Measurements from ENCODE around the gene CSTPP1.
"Not testable (repeated sequence)": the region's sequence is repeated elsewhere in the genome, so short reads cannot be mapped to it uniquely, and the experiment has no call there.

Gene CSTPP1

GRCh38 chr11:47185305-47186075 lies 248.9 kb downstream of the CSTPP1 start:
- no peak for DNase-seq

- DNase-seq, result no peak
Measured at GRCh38 chr11:47186076-47186699, 249.6 kb downstream of the CSTPP1 start, which contains the start of gene PACSIN3. PACSIN3 (minus strand) TSS chr11:47186434; CDS start chr11:47182727, 3,707 bp downstream.

GRCh38 chr11:47186700-47187695 lies 250.4 kb downstream of the CSTPP1 start:
- peak; percentile 14 for DNase-seq

DNA sequence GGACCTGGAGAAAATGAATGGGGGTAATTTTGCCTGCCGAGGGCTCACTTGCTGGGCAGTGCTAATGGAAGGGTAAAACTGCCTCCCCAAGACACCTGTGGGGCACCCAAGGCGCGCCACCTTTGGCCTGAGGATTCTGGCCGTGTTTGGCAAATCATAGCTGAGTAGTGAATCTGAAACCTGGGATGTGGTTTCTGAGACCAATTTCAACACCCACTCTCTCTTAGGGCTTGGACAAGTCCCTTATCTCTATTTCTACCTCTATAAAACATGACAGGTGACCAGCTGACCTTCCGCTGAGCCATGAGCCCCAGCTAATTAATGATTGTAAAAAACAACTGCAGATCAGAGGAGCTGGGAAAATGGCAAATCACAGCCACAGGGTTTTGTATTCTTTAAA lies 251.2 kb downstream of the CSTPP1 start:
- DNase-seq, result no peak

GRCh38 chr11:47188259-47188658 lies 251.7 kb downstream of the CSTPP1 start:
- no peak for DNase-seq

GRCh38 chr11:47189100-47189834 lies 252.7 kb downstream of the CSTPP1 start:
- peak; percentile 93 for DNase-seq

DNA sequence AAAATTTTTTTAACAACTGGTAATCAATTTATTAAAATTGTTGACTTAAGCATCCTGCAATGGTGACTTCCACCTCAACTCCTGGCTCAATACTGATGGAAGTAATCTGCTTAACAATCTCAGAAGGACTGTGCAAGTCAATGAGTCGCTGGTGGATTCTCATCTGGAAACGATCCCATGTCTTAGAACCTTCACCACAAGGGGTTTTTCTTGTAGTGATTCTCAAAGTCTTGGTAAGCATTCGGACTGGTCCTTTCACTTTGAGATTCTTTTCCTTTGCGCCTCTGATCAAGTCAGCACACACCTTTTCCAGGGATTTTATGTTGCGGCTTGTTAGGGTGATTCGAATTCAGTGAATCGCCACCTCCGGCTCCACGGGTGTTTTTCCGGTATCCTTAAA lies 254.6 kb downstream of the CSTPP1 start:
- DNase-seq, result not testable (repeated sequence)

- DNase-seq, result no peak
Measured at GRCh38 chr11:47192111-47192510, 255.6 kb downstream of the CSTPP1 start.

GRCh38 chr11:47198161-47198560 lies 261.6 kb downstream of the CSTPP1 start:
- not testable (repeated sequence) for DNase-seq

DNA sequence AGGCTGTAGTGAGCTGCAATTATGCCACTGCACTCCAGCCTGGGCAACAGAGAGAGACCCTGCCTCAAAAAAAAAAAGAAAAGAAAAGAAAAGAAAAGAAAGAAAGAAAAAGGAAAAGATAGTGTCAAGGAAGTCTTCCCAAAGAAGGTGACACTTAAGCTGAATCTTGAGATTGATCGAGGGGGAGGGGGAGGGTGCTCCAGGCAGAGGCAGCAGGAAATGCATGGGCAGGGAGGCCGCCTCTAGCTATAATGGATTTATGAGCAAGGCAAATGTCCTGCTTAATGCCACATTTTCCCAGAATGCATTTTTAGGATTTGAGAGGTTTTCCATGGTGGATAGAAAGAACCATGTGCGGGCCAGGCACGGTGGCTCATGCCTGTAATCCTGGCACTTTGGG lies 264.5 kb downstream of the CSTPP1 start:
- no peak for DNase-seq

DNA sequence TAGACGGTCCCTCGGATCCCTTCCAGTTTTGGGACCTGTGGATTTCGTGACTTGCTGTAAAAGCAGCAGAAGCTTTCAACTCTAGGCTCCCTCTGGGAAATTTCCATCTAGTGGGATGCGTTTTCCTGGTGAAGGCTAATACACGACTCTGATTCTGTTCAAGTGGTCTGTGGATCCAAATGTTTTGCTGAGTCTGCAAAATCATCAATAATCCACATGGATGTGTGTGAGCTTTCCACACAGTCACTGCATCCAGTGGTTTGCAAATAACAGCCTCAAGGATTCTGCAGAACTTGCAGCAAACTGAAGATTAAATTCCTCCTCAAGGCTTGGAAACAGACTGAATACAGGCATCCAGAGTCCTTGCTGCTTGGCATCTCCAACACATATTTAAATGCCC lies 266.0 kb downstream of the CSTPP1 start:
- no peak for DNase-seq

GRCh38 chr11:47204637-47204989 lies 268.1 kb downstream of the CSTPP1 start:
- DNase-seq, result no peak

DNA sequence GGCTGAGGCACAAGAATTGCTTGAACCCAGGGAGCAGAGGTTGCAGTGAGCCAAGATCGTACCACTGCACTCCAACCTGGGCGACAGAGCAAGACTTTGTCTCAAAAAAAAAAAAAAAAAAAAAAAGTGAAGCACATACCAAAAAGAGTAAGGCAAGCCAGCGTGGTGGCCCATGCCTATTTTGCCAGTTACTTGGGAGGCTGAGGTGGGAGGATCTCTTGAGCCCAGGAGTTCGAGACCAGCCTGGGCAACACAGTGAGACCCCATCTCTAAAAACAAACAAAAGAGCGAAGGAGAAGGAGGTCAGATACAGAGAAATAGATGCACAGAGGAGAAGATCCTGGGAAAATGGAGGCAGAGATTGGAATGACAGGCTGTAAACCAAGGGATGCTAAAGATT lies 270.0 kb downstream of the CSTPP1 start:
- DNase-seq, result not testable (repeated sequence)

GRCh38 chr11:47207459-47207858 lies 270.9 kb downstream of the CSTPP1 start:
- no peak for DNase-seq

DNA sequence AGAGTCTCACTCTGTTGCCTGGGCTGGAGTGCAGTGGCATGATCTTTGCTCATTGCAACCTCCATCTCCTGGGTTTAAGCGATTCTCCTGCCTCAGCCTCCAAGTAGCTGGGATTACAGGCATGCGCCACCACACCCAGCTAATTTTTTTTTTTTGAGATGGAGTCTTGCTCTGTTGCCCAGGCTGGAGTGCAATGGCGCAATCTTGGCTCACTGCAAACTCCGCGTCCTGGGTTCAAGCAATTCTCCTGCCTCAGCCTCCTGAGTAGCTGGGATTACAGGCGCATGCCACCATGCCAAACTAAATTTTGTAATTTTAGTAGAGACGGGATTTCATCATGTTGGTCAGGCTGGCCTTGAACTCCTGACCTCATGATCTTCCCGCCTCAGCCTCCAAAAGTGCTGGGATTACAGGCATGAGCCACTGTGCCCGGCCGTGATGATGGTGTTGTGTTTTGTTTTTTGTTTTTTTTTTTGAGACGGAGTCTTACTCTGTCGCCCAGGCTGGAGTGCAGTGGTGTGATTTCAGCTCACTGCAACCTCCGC lies 271.5 kb downstream of the CSTPP1 start:
- DNase-seq, result not testable (repeated sequence)

- DNase-seq, result no peak
Measured at GRCh38 chr11:47208628-47209027, 272.1 kb downstream of the CSTPP1 start.
